HG02623 (cell line): ENCODE measurements around the gene DNPH1.

Source experiments
- ATAC-seq: cut with Tn5 transposase; IDR thresholded peaks from one replicate; pipeline ENCODE4 v1.9.1; 2021; ENCODE audit warnings: moderate library complexity; ENCODE audit not compliant: unreplicated experiment

Gene DNPH1

GRCh38 chr6:43185391-43185985, 43.8 kb downstream of the DNPH1 start:
- ATAC-seq = no peak

- no peak for ATAC-seq
These were observed 44.9 kb downstream of the DNPH1 start for GRCh38 chr6:43184268-43184985.

DNA sequence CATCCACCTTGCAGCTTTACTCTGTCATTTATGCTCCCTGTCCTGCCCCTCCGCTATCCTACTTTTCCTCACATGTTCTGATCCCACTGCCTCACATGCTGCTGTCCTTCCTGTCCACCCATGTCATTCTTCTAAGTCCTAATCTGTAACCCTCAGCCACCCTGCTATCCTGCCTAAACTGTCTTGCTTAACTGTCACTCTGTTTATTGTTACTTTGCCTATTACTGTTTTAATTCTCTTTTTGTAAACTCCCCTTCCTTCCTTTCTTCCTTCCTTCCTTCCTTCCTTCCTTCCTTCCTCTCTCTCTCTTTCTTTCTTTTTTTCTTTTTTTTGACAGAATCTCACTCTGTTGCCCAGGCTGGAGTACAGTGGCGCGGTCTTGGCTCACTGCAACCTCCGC, 45.8 kb downstream of the DNPH1 start:
- ATAC-seq = no peak

- ATAC-seq = peak; percentile 92
These were observed 47.1 kb downstream of the DNPH1 start, which contains the start of gene CUL9 for GRCh38 chr6:43181942-43182860. CUL9 (plus strand) TSS chr6:43182196; CDS start chr6:43184311, 2,115 bp downstream.

GRCh38 chr6:43181621-43181941, 47.7 kb downstream of the DNPH1 start:
- no peak for ATAC-seq

DNA sequence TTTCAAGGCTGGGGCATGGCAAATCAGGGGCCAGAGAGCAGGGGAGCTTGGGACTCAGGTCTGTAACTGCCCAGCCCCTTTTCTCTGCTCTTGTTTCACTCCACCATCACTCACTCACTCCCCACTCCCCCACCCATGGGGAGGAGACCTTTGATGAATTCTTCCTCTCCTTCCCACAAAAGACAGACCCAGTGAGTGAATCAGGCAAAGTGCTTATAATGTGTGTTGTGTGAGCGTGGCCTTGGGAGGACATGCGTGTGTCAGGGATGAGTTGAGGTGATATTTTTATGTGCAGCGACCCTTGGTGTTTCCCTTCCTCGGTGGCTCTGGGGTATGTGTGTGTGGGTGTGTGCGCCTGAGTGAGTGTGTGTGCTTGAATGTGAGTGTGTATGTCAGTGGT, 48.3 kb downstream of the DNPH1 start:
- ATAC-seq = no peak

DNA sequence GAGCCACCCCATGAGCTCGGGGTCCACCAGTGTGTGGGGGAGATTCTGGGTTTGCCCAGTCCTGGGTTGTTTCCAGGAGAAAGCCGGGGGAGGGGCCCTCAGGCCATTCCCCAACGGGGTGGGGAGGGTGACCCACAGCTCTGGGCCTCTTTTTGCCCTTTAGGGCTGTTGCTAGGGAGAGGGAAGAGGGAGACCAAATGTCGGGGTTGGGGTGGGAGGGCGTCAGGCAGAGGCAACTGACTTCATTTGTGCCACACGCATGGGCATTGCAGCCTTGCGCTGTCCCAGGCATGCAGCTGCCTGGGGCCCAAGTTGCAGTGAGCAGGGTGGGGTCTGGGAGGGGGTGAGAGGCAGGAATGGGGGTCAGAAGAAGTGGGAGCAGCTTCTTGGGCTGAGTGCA, 49.2 kb downstream of the DNPH1 start:
- no peak for ATAC-seq

GRCh38 chr6:43178951-43179830, 50.1 kb downstream of the DNPH1 start:
- ATAC-seq = no peak

- no peak for ATAC-seq
These were observed 51.1 kb downstream of the DNPH1 start for GRCh38 chr6:43178150-43178549.

DNA sequence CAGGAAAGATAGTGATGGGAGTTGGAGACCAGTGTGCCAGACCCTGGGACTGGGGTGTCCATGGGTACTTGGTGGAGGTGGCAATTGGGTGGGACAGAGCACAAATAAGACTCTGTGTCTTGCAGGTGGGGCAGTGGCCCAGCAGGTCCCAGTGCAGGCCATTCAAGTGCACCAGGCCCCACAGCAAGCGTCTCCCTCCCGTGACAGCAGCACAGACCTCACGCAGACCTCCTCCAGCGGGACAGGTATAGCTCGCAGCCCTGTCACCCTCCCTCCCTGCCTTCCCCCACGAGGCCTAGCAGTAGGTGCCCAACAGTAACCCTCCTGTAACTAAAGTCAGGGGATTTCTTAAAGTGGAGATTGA, 52.9 kb downstream of the DNPH1 start:
- ATAC-seq = no peak

DNA sequence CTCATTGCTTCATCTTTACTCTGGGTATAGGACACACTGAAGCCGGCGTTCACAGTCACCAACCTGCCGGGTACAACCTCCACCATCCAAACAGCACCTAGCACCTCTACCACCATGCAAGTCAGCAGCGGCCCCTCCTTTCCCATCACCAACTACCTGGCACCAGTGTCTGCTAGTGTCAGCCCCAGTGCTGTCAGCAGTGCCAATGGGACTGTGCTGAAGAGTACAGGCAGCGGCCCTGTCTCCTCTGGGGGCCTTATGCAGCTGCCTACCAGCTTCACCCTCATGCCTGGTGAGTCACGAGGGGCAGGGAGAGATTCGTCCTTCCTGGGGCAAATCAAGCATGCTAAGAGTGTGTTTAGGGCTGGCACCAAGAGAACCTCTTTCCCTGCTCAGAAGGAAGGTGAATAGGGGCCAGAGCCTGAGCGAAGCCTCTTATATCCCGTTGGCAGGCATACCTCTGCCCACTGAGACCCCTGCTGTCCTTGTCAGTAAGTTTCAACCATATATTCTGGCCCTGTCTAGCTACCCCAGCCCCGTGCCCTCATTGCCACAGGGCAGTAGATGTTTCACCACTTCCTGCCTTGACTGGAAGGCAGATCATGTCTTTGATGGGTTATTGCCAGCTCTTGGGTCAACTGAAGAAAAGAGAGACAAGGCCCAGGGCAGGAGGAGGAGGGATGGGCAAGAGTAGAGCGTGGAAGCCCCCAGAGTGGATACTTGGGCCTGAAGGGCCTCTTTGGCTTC, 53.4 kb downstream of the DNPH1 start:
- ATAC-seq = no peak
